Measurements from ENCODE around the gene EYA2.
"Not testable (repeated sequence)": the region's sequence is repeated elsewhere in the genome, so short reads cannot be mapped to it uniquely, and the experiment has no call there.

The EYA2 gene

DNA sequence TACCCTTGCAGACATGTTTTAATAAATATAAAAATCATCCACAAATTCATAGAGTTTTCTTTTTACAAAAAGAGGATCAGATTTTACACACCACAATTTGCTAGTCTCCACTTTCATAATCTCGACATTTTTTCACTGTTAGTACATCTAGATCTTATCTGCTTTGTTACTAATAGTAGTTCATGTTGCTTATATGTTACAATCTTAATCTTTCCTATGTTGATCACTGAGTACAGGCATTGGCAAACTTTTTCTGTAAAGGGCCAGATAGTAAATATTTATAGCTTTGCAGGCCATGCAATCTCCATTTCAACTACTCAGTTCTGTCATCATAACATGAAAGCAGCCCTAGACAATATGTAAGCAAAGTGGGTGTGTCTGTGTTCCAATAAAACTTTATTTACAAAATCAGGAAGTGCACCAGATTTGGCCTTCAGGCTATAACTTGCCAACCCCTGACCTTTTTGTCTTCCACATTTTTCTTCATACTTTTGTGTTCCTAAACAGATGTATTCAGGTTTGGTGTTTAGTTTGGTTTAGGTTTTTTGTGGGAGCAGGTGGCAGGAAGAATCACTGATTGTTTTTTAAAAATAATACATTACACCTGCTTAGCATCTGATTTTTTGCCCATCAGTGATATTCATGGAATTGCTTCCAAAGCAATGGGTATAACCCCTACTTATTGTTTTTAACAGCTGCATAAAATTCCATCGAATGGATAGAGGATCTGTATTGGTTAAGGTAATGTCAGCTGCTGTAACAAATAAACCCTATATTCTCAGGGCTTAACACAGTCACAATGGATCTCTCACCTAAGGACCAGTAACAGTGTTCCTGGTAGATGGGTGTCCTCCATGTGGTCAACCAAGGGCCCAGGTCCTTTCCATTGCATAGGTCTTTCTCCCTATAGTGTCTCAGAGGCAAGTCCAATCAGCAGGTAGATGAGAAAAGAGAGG is 61.2 kb downstream of the EYA2 start:
- no peak for DNase-seq (ENCODE audit: low read depth in 2 of 2)

DNA sequence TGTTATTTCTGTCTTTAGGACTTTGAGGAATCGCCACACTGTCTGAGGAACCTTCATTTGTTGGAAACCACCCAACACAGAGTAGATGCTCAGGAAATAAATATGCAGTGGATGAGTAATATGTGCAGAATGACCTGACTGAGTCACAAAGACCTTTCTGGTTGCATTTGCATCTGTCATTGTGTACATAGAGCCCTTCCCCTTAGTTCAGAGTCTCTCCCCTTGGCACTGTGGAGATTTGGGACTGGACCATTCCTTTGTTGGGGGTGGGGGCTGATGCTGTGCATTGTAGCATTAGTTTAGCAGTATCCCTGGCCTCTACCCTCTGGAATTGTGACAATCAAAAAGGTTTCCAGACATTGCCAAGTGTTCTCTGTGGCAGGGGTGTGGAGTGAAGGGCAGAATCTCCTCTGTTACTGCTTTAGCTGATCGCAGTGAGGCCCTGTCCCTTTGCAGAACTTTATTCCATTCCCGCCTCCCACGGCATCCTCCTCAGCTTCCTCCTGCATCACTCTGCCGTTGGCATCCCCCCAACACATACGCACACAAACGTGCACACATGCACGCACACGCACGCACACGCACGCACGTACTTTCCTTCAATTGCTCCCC is 64.5 kb downstream of the EYA2 start:
- DNase-seq (ENCODE audit: low read depth in 2 of 2), result no peak

DNA sequence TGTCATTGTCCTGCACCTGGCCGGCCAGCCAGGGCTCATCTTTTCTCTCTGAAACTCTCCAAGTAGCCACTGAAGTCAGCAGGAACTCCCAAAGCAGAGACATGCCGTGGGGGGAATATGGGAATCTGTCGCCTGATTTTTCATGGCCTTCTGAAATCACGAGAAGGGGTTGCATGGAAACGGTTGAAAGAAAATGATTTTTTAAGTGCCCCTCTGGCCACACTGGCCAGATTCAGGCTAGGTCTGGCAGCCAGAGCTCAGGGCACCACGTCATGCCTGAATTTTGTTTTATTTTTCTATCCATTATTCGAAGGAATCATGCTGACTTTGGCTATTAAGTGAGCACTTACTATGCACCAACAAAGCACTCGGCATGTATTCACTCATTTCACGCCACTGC is 65.2 kb downstream of the EYA2 start:
- DNase-seq (ENCODE audit: low read depth in 2 of 2), result no peak

DNA sequence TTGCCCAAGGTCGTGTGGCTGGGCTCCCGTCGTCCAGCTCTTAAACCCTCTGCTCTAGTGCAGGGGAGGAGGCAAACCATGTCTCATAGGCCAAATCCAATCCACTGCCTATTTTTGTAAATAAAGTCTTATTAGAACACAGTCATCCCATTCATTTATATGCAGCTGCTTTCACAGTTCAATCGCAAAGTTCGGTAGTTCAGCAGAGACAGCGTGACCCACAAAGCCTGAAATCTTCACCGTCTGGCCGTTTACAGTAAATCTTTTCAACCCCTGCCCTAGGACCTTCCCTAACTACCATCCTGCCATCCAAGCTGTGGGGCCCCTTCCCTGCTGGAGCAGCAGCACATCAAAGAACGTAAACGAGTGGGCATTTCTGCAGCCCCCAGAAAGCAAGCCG is 65.9 kb downstream of the EYA2 start:
- DNase-seq (ENCODE audit: low read depth in 2 of 2), result no peak

DNA sequence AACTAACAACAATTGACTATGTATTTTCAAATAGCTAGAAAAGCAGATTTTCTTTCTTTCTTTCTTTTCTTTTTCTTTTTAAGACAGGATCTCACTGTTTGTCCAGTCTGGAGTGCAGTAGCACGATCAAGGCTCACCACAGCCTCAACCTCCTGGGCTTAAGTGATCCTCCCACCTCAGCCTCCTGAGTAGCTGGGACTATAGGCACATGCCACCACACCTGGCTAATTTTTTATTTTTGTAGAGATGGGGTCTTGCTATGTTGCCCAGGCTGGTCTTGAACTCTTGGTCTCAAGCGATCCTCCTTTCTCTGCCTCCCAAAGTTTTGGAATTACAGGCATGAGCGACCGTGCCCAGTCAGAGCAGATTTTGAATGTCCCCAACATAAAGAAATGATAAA is 67.3 kb downstream of the EYA2 start:
- not testable (repeated sequence) for DNase-seq (ENCODE audit: low read depth in 2 of 2)

DNA sequence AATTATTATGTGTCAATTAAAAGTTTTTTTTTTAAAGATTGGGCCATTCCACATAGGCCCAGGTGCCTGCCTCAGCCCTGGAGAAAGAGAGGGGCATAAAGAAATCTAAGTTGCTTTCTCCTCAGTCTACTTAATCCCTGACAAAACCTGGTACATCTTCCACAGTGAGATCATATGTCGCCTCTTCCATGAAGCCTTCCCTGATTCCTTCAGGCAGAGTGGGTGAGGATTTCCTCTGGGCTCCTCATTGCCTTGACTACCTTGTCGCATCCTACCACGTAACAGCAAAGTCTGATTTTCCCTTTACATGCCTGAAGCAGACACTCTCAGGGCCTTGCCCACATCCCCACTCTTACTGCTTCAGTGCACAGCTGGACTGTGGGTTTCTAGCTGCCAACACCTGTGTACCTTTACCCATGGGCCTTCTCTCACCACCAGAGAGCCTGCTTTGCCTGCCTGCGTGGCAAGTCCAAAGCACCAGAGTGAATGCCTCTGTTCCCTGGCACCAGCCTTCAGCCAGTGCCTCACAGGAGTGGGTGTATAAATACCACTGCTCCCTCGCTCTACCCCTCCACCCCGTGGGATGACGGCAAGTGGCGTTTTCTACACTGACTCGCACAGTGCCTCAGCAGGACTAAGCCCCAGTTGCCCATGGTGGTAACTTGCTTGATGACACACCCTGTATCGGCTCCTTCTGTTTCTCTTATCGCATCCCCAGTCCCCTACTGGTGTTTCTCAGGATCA is 68.0 kb downstream of the EYA2 start:
- no peak for DNase-seq (ENCODE audit: low read depth in 2 of 2)

DNA sequence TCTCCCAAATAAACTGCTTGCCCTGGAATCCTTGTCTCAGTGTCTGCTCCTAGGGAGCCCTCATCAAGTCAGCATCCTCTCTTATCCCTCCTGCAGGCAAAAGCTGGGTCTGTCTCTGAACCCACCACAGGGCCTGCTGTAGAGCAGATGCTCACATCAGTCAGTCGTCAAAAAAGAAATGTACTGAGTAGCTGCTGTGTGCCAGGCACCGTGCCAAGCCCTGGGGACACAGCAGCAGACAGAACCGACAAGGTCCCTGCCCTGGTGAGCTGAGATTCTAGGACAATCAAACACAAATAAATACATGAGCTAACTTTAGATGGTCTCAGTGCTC is 68.5 kb downstream of the EYA2 start:
- no peak for DNase-seq (ENCODE audit: low read depth in 2 of 2)

DNA sequence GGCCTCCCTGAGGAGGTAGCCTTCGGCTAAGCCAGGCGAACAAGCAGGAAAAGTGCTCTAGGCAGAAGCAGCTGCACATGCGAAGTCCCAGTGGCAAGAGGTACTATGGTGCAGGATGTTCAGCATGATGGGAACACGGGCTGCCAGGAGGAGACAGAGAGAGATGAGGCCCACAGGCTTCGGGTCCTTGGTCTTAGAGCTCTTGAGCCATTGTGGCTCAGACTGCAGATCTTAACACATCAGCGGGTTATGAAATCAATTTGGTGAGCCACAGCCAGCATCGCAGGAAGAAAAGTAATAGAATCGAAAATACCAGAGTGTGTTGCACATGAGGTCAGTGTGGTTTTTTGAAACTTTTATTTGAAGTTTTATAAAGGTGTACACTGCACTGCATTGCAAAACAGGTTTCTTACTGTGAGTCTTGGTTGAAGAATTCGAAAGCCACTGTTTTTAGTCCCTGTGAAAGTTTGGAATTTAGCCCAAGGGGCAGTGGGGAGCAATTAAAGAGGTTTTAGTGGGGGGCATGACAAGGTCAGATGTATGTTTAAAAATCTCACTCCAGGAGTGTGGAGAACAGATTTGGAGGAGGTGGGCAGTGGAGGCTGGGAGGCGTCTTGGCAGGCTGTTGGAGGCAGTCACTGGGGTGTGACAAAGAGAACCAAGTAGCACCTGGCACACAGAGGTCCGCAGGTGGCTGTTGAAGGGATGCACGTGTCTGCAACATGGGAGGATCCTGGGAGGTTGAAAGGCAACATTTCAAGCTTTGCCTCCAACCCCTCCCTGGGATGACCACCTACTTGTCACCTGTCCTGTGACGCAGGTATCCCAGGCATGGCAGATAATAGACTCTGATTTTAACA is 69.3 kb downstream of the EYA2 start:
- no peak for DNase-seq (ENCODE audit: low read depth in 2 of 2)

DNA sequence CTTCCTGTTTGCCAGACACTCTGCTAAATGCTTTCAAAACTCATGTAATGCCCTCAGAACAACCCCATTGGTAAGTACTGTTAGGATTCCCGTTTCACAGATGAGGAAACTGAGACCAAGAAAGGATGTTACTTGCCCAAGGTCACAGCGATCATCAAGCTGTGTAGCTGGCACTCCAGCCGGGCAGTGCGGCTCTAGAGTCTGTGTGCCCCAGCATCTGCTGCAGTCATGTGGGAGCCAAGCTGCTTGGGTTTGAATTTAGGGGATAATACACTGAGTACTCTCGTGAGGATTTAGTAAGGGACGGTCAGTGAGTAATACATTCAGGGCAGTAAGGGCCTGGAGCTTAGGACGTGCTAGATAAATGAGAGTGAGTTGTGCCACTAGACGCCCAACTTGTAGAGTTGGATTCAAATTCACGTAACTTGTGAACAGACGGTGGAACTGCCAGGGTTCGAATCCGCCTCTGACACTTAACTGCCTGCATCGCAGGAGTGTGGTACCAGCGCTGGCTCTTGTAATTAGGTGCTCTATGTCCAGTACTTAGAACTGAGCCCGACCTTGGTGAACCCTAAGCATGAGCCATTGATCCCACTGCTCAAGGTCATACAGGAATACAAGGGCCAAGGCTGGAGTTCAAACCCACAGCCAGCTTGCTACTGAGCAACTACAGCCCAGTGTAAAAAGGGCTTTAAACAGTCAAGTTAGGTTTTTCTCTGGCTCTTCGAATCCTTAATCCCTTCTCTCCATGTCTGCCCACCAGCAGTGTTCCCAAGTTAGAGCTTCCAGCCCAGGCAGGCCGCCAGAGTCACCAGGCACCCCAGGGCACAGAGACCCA is 70.2 kb downstream of the EYA2 start:
- DNase-seq (ENCODE audit: low read depth in 2 of 2), result no peak

DNA sequence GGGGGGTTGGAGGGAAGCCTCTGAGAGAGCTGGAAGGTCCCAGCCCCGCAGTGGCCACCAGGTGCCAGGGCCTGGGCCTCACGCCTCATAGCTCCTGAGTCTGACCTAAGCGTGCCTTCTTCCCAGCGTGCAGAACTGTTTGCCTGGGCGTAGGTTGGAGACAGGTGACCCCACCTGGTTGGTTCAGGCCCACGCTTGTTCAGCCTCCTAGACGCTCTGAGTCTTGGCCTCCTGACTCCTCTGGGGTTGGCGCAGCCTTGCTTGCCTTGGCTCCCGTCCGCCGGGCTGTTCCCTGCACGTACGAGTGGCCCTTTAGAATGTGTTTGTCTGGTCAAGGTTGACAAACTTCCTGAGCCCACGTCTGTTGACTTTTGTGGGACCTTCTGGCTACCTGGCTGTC is 70.8 kb downstream of the EYA2 start:
- no peak for DNase-seq (ENCODE audit: low read depth in 2 of 2)

DNA sequence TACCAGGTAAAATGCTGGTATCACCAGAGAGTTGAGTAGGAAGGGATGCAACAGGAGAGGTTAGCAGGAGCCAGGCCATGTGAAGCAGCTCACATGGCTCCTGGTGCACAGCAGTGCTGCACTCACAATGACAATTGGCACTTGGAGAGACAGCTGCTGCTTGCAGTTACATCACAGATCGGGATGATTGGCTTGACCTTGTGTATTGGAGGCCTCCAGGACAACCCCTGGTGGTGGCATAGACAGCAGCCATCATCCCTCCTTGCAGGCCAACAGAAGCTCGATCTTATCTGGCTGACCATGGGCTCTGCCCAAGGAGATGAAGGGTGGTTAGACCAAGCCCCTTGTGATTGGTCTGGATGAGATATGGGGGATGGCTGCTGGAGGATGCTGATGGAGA is 73.0 kb downstream of the EYA2 start:
- no peak for DNase-seq (ENCODE audit: low read depth in 2 of 2)

DNA sequence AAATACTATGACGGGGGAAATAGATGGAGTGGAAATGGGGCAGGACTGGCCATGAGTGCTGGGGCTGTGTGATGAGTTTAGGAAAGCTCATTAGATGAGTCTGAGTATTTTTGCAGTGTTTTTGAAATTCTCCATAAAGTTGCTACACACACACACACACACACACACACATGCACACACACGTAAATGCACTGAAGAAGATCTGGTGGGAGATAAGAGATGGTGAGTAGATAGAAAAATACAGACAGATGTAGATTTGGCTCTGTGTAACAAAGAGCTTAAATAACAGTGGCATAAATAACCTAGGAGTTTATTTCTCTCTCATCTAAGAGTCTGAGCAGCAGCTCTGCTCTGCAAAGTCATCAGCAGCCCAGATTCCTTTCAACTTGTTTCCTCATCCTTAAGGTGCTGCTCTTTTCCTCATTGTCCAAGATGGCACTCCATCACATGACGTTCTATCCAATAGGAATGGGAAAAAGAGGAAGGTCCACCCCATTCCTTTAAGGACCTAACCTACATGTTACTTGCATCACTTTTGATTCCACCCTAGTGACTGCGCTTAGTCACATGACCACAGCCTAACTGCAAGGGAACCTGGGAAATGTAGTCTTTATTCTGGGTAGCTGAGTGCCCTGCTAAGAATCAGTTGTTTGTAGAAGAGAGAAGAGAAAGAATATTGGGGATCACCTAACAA is 76.4 kb downstream of the EYA2 start:
- DNase-seq (ENCODE audit: low read depth in 2 of 2), result no peak

DNA sequence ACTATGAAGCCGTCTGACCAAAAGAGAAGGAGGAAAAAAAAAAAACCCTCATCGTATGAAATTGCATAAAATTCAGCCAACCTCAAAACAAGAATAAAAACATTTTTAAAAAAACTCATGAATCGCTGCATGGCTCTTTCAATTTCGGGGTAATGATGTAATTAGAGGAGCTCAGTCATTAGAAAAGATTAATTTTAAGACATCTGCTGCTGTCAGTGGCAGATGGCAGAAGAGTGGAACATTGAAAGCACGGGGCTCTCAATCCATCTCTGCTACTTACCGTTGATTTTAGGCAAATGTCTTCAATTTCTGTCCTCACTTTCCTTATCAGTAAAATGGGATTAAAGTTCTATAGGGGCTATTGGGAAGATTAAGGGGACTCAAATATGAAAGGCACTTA is 79.1 kb downstream of the EYA2 start:
- no peak for DNase-seq (ENCODE audit: low read depth in 2 of 2)

DNA sequence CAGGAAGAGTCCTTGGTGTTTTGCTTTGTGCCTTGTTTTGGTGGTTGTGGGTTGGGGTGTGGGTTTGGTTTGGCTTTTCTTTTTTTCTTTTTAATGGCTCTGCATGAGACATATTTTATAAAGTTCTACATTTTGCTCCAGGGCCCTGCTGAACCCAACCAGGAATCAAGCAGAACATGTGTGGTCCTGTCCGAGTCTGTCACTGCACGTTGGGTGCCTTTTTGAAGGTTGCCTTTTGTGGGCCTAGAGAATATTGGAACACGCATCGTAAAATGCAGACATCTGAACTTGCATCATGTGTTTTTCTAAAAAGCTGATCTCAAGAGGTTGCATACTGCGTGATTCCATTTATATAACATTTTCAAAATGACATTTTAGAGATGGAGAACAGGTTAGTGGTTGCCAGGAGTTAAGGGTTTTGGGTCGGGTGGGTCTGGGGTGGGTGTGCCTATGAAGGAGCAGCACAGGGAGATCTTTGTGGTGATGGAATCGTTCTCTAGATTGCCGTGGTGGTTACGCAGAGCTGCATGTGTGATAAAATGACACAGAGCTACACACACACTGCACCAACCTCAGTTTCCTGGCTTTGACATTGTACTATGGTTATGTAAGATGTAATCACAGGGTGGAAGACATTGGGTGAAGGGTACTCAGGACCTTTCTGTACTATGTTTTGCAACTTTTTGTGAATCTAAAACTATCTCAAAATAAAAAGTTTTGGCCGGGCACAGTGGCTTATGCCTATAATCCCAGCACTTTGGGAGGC is 80.2 kb downstream of the EYA2 start:
- no peak for DNase-seq (ENCODE audit: low read depth in 2 of 2)

DNA sequence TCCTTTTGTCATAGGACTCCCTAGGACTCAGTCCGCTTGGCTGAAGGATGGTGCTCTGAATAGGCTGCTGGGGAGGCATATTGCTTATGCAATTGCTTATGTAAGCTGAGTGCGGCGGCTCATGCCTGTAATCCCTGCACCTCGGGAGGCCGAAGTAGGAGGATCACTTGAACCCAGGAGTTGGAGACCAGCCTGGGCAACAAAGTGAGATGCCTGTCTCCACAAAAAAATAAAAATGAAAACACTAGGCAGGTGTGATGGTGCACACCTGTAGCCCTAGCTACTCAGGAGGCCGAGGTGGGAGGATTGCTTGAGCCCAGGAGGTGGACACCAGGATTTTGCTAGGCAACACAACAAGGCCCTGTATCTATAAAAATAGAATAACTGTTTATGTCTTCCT is 81.3 kb downstream of the EYA2 start:
- no peak for DNase-seq (ENCODE audit: low read depth in 2 of 2)

DNA sequence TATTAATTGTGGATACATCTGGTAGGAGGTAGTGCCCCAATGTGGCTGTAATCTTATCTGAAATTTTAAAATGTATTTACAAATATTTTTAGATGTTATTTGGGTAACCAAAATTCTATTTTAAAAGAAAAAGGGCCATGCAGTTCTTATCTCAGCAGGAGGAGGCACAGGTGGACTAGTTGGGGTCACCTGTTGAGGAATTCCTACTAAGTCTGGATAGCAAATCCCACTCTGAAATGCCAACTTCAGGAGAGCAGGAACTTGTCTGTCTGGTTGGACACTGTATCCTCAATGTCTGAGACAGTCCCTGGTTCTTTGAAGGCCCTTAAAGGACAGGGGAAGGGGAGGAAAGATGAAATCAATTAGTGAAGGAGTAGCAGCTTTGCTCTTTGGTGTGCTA is 82.6 kb downstream of the EYA2 start:
- no peak for DNase-seq (ENCODE audit: low read depth in 2 of 2)

DNA sequence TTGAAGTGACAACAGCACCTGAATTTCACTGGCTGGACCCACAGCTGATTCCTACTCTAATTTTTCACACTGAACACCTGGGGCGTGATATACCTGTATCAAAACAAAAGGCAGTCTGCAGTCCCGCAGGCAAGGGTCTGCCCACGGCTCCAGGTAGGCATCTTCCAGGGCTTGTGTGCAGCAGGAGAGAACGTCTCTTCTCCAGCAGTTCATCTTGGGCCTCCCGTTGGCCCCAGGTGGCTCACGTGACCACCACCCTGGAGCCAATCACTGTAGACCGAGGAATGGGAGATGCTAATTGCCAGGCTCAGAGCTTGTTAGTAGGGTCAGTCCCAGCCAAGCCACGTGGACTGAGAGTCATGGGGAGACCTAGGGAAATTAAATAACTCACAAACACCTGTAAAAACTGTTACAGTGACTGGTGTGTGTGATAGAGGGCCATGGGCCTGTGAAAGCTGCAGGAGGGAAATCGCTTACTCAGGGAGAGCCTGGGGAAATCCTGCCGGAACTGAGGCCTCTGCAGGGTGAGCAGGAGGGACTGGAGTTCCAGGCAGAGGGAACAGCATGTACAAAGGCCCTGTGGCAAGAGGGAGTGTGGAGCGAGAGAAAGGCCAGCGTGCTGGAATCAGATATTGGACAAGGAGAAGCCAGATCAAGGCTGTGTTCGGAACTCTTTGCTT is 83.4 kb downstream of the EYA2 start:
- no peak for DNase-seq (ENCODE audit: low read depth in 2 of 2)

DNA sequence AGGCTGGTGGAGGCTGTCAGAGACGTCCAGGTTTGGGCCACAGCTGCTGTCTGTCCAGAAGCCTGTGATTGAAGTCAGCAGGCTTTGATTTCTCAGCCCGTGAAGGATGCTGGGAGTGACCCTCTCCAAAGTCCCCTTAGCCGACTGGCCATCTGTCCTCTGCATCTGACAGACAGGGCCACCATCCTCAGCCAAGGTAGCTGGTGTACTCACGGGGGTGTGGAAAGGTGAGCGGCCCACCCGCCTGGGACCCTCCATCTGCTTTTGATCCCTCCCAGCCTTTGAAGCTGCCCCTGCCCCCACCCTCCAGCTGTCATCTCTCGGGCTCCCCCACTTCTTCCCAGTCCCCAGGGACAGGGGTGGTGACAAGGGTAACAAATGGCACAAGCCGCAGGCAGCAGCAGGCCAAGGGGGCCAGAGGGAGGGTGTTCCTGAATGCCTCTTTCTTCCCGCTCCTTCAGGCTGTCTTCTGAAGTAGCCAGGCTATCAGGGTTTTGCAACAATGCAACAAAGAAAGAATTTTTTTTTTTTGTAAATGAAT is 84.4 kb downstream of the EYA2 start:
- no peak for DNase-seq (ENCODE audit: low read depth in 2 of 2)
